A673 (cell line): ENCODE results near the gene DOK4.

Experiments
- CTCF ChIP-seq: fragments of 300-800, 200-600 bp; sonication (generic); conservative IDR thresholded peaks from 2 replicates; pipeline ENCODE4 v1.5.1; 2017; ENCODE audit warnings: low read depth, mild to moderate bottlenecking, antibody characterized with exemption, low read length, moderate library complexity, mixed read lengths
- EZH2 ChIP-seq: fragments of 200-600 bp; sonication (generic); IDR thresholded peaks from 2 replicates; pipeline ENCODE4 v1.6.1; 2017; ENCODE audit warnings: borderline replicate concordance, low read depth, mild to moderate bottlenecking, mixed read lengths, antibody characterized with exemption, low read length; ENCODE audit not compliant: poor library complexity, severe bottlenecking

DNA sequence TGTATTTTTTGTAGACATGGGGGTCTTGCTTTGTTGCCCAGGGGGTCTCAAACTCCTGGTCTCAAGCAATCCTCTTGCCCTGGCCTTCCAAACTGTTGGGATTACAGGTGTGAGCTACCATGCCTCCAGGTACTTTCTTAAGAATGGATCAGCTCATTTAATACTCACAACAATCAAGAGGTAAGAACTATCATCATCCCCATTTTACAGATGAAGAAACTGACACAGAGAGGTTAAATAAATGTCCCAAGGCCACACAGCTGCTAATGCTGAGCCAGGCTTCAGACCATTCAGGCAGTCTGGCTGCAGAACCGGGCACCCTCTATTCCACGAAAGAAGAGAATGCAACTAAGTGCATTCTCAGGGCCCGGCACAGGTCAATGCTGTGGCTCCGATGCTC, 28.1 kb upstream of the DOK4 start:
- TF ChIP-seq CTCF (no peak), EZH2 (no peak)
